Tibial nerve (tissue), 4 donors: ENCODE measurements around the gene ZBTB37. TPM values are rescaled to one million over a fixed set of nuclear protein-coding genes. Genes with fewer than 3 reads are reported as not detected.
"Not testable (repeated sequence)": the region's sequence is repeated elsewhere in the genome, so short reads cannot be mapped to it uniquely, and the experiment has no call there.

Experiments used
- DNase-seq, 2 donors: peaks; one replicate each; pipeline ENCODE4 v3.0.0-alpha.2; 2019; ENCODE audit warnings: low spot score in 2 of 2
- H3K27ac ChIP-seq, 4 donors: fragments of 200-600 bp; sonication (generic) in 3 of 4; one replicate each; pipeline ENCODE4 v1.5.1; 2017 to 2019; ENCODE audit warnings: mild to moderate bottlenecking in 1 of 4
- H3K27me3 ChIP-seq, 2 donors: fragments of 200-600 bp; sonication (generic) in 1 of 2; one replicate each; pipeline versions ENCODE4 v1.5.1 to v1.6.0; 2017 to 2019
- H3K36me3 ChIP-seq, 3 donors: fragments of 200-600 bp; sonication (generic); one replicate each; pipeline ENCODE4 v1.5.1; 2018 to 2019
- H3K4me1 ChIP-seq, 4 donors: fragments of 200-600 bp; sonication (generic) in 3 of 4; one replicate each; pipeline ENCODE4 v1.5.1; 2017 to 2019
- H3K4me3 ChIP-seq, 4 donors: fragments of 200-600 bp; sonication (generic) in 3 of 4; one replicate each; pipeline ENCODE4 v1.5.1; 2017 to 2019; ENCODE audit warnings: mild to moderate bottlenecking in 1 of 4, moderate library complexity in 1 of 4
- H3K9me3 ChIP-seq, 4 donors: fragments of 200-600 bp; sonication (generic) in 3 of 4; one replicate each; pipeline ENCODE4 v1.5.1; 2017 to 2019
- EP300 ChIP-seq, 2 donors: sonication (generic); formaldehyde crosslinking; IDR thresholded peaks; one replicate each; pipeline ENCODE4 v1.6.1; 2017; ENCODE audit warnings: antibody characterized with exemption in 2 of 2, mild to moderate bottlenecking in 1 of 2
- POLR2A ChIP-seq, 2 donors: fragments of 450-650 bp; IDR thresholded peaks; one replicate each; pipeline ENCODE4 v1.6.1; 2017; ENCODE audit warnings: antibody characterized with exemption in 2 of 2, mild to moderate bottlenecking in 2 of 2, moderate library complexity in 2 of 2
- WGBS, 2 donors: methylation state at CpG; one replicate each; pipeline ENCODE4 v1.1.5; 2018; 5-methylcytosine and 5-hydroxymethylcytosine counted together
- total RNA-seq, 4 donors: library from RNA; depleted of rRNA; stranded (reverse); fragments of >200 nt; gene quantifications; one replicate each; pipeline ENCODE4 v1.1.0, GENCODE V29; 2016
- TF ChIP-seq, protein P1 (sequence below), 5 experiments: fragments of 200-600 bp in 3 of 5; fragments of 450-650 bp in 2 of 5; sonication (generic) in 3 of 5; IDR thresholded peaks; one replicate each; pipeline ENCODE4 v1.5.1; 2016 to 2019; ENCODE audit warnings: antibody characterized with exemption in 5 of 5, mild to moderate bottlenecking in 3 of 5, moderate library complexity in 2 of 5

The ZBTB37 gene
- total RNA-seq, 4 donors from 2014 or later = 11.7 to 17.0 (median 13.7) TPM

DNA sequence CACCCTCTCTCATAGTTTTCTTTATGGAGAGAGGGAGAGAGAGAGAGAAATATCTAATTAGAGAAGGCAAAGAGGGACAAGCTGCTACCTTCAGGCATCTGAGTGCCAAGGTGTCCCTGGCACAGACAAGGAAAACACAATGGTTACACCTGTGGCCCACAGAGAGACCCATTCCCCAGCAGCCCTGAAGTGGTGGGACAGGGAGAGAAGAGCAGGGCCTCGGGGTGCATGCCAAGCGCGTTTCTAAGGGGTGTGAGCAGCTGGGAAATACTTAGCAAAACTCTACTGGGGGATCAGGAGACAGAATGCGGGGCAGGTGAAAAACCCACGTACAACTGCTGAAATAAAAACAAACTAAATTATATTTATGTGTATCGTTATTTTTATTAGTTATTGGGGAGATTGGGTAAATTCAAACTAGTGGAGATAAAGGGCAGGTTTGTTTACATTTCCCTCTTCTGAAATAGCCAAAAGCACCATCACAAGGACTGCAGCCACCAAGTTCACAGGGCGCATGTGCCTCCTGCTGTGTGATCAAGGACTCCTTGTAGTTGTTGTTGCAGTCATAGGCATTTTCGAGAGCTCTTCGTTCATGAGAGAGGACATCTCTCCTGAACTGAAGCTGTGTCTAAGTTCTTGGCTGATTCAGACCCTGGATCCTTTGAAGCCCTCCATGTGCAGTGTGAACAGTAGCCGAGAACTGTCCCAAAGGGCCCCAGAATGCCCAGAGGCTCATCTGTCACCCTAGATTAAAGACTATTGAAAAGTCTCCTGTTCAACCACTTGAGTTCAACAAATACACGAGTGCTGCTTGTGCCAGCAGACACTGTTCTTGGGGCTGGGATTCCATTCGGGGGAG, 49.7 kb downstream of the ZBTB37 start:
- Histone ChIP-seq H3K36me3 (peaks cover 0 to 3% (median 0%) of the 10 kb centered on the region in 3 donors), H3K27ac (no peak overlapping the region), H3K4me3 (no peak overlapping the region), H3K4me1 (no peaks in the 10 kb centered on the region), H3K9me3 (no peaks in the 10 kb centered on the region), H3K27me3 (no peaks in the 10 kb centered on the region)
- no peak for DNase-seq
- 84 to 86% methylated on average over 12 of the region's 12 CpGs for WGBS, 2 donors
- TF ChIP-seq EP300 (IDR thresholded peaks at IDR 0.05) = no peak
- TF ChIP-seq, protein P1, sequence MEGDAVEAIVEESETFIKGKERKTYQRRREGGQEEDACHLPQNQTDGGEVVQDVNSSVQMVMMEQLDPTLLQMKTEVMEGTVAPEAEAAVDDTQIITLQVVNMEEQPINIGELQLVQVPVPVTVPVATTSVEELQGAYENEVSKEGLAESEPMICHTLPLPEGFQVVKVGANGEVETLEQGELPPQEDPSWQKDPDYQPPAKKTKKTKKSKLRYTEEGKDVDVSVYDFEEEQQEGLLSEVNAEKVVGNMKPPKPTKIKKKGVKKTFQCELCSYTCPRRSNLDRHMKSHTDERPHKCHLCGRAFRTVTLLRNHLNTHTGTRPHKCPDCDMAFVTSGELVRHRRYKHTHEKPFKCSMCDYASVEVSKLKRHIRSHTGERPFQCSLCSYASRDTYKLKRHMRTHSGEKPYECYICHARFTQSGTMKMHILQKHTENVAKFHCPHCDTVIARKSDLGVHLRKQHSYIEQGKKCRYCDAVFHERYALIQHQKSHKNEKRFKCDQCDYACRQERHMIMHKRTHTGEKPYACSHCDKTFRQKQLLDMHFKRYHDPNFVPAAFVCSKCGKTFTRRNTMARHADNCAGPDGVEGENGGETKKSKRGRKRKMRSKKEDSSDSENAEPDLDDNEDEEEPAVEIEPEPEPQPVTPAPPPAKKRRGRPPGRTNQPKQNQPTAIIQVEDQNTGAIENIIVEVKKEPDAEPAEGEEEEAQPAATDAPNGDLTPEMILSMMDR (IDR thresholded peaks at IDR 0.05) = no peak
- TF ChIP-seq POLR2A (IDR thresholded peaks at IDR 0.05) = no peak

DNA sequence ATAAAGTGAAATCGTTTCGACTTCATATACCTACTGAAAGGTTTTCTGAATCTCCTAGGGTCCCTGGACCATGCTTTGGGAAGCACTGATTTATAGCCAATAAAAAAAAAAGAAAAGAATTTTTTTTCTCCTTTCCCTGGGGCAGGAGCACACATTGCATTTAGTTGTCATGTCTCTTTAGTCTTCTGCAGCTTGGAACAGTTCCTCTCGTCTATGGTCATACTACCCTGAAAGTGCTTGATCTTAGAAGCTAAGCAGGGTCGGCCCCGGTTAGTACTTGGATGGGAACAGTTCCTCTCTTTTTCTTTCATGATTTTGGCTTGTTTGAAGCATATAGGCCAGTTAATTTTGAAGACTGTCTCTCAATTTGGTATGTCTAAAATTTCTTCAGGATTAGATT, 52.7 kb downstream of the ZBTB37 start:
- WGBS, 2 donors = 83 to 86% methylated on average over 5 of the region's 5 CpGs
- no peak for DNase-seq
- H3K4me3 ChIP-seq = no peak overlapping the region
- H3K27ac ChIP-seq = no peak overlapping the region
- H3K27me3 ChIP-seq = no peaks in the 10 kb centered on the region
- H3K4me1 ChIP-seq = no peaks in the 10 kb centered on the region
- TF ChIP-seq, protein P1 (IDR thresholded peaks at IDR 0.05) = no peak
- TF ChIP-seq POLR2A (IDR thresholded peaks at IDR 0.05) = no peak
- TF ChIP-seq EP300 (IDR thresholded peaks at IDR 0.05) = no peak
- peaks cover 0 to 3% (median 0%) of the 10 kb centered on the region in 3 donors for H3K36me3 ChIP-seq
- H3K9me3 ChIP-seq = no peaks in the 10 kb centered on the region

GRCh38 chr1:173925306-173926242, 57.4 kb downstream of the ZBTB37 start:
- H3K36me3 ChIP-seq = peaks cover 0 to 8% (median 0%) of the 10 kb centered on the region in 3 donors
- TF ChIP-seq POLR2A (IDR thresholded peaks at IDR 0.05) (no peak), EP300 (IDR thresholded peaks at IDR 0.05) (no peak)
- TF ChIP-seq, protein P1 (IDR thresholded peaks at IDR 0.05) = no peak
- H3K4me1 ChIP-seq = no peaks in the 10 kb centered on the region
- no peaks in the 10 kb centered on the region for H3K9me3 ChIP-seq
- no peak for DNase-seq
- no peaks in the 10 kb centered on the region for H3K27me3 ChIP-seq
- WGBS, 2 donors = 81 to 89% methylated on average over 8 of the region's 8 CpGs
- H3K27ac ChIP-seq = no peak overlapping the region
- no peak overlapping the region for H3K4me3 ChIP-seq

GRCh38 chr1:173930541-173930940, 62.4 kb downstream of the ZBTB37 start:
- DNase-seq, H3K4me3 ChIP-seq, H3K27me3 ChIP-seq, H3K27ac ChIP-seq, H3K9me3 ChIP-seq, H3K4me1 ChIP-seq: not testable (repeated sequence)
- peaks cover 0 to 27% (median 0%) of the 10 kb centered on the region in 3 donors for H3K36me3 ChIP-seq
- 96 to 97% methylated on average over 5 of the region's 5 CpGs for WGBS, 2 donors

GRCh38 chr1:173934440-173934839, 66.3 kb downstream of the ZBTB37 start:
- Histone ChIP-seq H3K9me3 (no peaks in the 10 kb centered on the region), H3K27me3 (no peaks in the 10 kb centered on the region), H3K4me1 (peaks cover 0 to 4% (median 0%) of the 10 kb centered on the region in 4 donors), H3K27ac (no peak overlapping the region), H3K4me3 (no peak overlapping the region), H3K36me3 (peaks cover 0 to 63% (median 3%) of the 10 kb centered on the region in 3 donors)
- 92 to 97% methylated on average over 1 of the region's 1 CpG for WGBS, 2 donors
- DNase-seq = no peak
- TF ChIP-seq, protein P1 (IDR thresholded peaks at IDR 0.05) = no peak
- TF ChIP-seq EP300 (IDR thresholded peaks at IDR 0.05) (no peak), POLR2A (IDR thresholded peaks at IDR 0.05) (no peak)
